Activated CD4-positive, alpha-beta T cell treated with anti-CD3 and anti-CD28 coated beads for 36 hours (primary cell): ENCODE measurements around the gene BTG4. TPM values are rescaled to one million over a fixed set of nuclear protein-coding genes. Genes with fewer than 3 reads are reported as not detected.
A peak's percentile ranks its signal among the peaks of the same experiment; 100 is the strongest.

Experiments
- ATAC-seq: fragments of 200-7000 bp; cut with Tn5 transposase; one replicate; pipeline ENCODE4 v1.10.0; 2021; ENCODE audit warnings: mild to moderate bottlenecking, moderate library complexity
- CTCF ChIA-PET: fragments of 350-600 bp; sonication (Branson Sonifier 250); formaldehyde crosslinking; loops from one replicate; lab custom pipeline; 2021; ENCODE audit warnings: antibody characterized with exemption; lab: Charles Lee
- POLR2A ChIA-PET: fragments of 350-600 bp; sonication (Branson Sonifier 250); formaldehyde crosslinking; loops from one replicate; lab custom pipeline; 2021; ENCODE audit warnings: antibody characterized with exemption, inconsistent platforms; lab: Charles Lee
- DNase-seq: peaks from one replicate; pipeline ENCODE4 v3.0.0-alpha.2; 2020
- H3K27ac Mint-ChIP-seq: one replicate; pipeline ENCODE4 v1.8.0; 2021; ENCODE audit warnings: mixed read lengths
- H3K27me3 Mint-ChIP-seq: one replicate; pipeline ENCODE4 v1.8.0; 2021; ENCODE audit warnings: mixed read lengths
- H3K36me3 Mint-ChIP-seq: one replicate; pipeline ENCODE4 v1.8.0; 2021; ENCODE audit warnings: low read depth, mixed read lengths
- H3K4me1 Mint-ChIP-seq: one replicate; pipeline ENCODE4 v1.8.0; 2021; ENCODE audit warnings: mixed read lengths
- H3K4me3 Mint-ChIP-seq: one replicate; pipeline ENCODE4 v1.8.0; 2021; ENCODE audit warnings: mild to moderate bottlenecking, moderate library complexity, mixed read lengths
- H3K9me3 Mint-ChIP-seq: one replicate; pipeline ENCODE4 v1.8.0; 2021; ENCODE audit warnings: low read depth, mixed read lengths
- intact Hi-C, 2 experiments: fragments of 100-400 bp; cut with DNase I in 1 of 2; cut with micrococcal nuclease in 1 of 2; formaldehyde crosslinking; loops; one replicate each; pipeline versions ENCODE4 v1.14.2 to v1.15.1; 2022 to 2024; cut with DNase I, micrococcal nuclease
- total RNA-seq, 2 experiments: library from RNA; stranded (reverse); gene quantifications; one replicate each; pipeline ENCODE4 v1.2.3, GENCODE V29; 2021

Gene BTG4
- total RNA-seq, 2 experiments from 2014 or later, result not detected

- intact Hi-C loops, result no loop called here
- peaks cover 39% of the 10 kb centered on the region for H3K27me3 Mint-ChIP-seq
- CTCF ChIA-PET, result no interaction called here
Observed at GRCh38 chr11:111535281-111535680, 23.1 kb upstream of the BTG4 start.

GRCh38 chr11:111532365-111532709, 20.2 kb upstream of the BTG4 start:
- POLR2A ChIA-PET, result interaction anchor here (1.0 to 1.6 kb wide), 2 partner anchors 9 to 19 kb away, joined by 4 read pairs; partner anchors contain the start of gene LAYN
- ATAC-seq (no peak), DNase-seq (no peak)
- peak overlapping the region; percentile 59 for H3K27ac Mint-ChIP-seq
- peaks cover 14% of the 10 kb centered on the region for H3K27me3 Mint-ChIP-seq
- H3K9me3 Mint-ChIP-seq, result no peaks in the 10 kb centered on the region
- CTCF ChIA-PET, result interaction anchor here (1.4 kb wide), 1 partner anchor 11 kb away, joined by 5 read pairs; no protein-coding TSS in a partner anchor
- no peaks in the 10 kb centered on the region for H3K36me3 Mint-ChIP-seq
- intact Hi-C loops, result loop anchor here (1.0 to 5.0 kb wide), 3 partner anchors 78 to 1185 kb away; partner anchors contain the start of gene POU2AF1 (in 1 of the 2)
- peaks cover 40% of the 10 kb centered on the region for H3K4me1 Mint-ChIP-seq
- H3K4me3 Mint-ChIP-seq, result no peak overlapping the region

More at GRCh38 chr11:111535281-111535680, 23.1 kb upstream of the BTG4 start:
- Mint-ChIP-seq H3K4me1 (peaks cover 28% of the 10 kb centered on the region), H3K27ac (no peak overlapping the region), H3K36me3 (no peaks in the 10 kb centered on the region), H3K9me3 (peaks cover 3% of the 10 kb centered on the region), H3K4me3 (no peak overlapping the region)
- POLR2A ChIA-PET, result no interaction called here
- no peak for DNase-seq
- ATAC-seq, result no peak

- H3K36me3 Mint-ChIP-seq, result no peaks in the 10 kb centered on the region
- H3K27me3 Mint-ChIP-seq, result peaks cover 9% of the 10 kb centered on the region
- POLR2A ChIA-PET, result interaction anchor here (0.9 to 1.6 kb wide), 3 partner anchors 9 to 19 kb away, joined by 4 to 5 read pairs (median 4); partner anchors contain the start of gene LAYN
- DNase-seq (peak; percentile 88), ATAC-seq (peak; percentile 96)
- peaks cover 43% of the 10 kb centered on the region for H3K4me1 Mint-ChIP-seq
- no peak overlapping the region for H3K4me3 Mint-ChIP-seq
- CTCF ChIA-PET, result interaction anchor here (0.5 to 0.6 kb wide), 2 partner anchors 174 to 338 kb away, joined by 3 to 4 read pairs; no protein-coding TSS in a partner anchor
- peak overlapping the region; percentile 59 for H3K27ac Mint-ChIP-seq
- intact Hi-C loops, result loop anchor here (1.0 to 5.0 kb wide), 5 partner anchors 17 to 1185 kb away; partner anchors contain the start of genes POU2AF1 (in 2 of the 2) and HOATZ (in 1 of the 2)
- no peaks in the 10 kb centered on the region for H3K9me3 Mint-ChIP-seq
Observed at GRCh38 chr11:111531687-111532364, 19.6 kb upstream of the BTG4 start.

GRCh38 chr11:111531136-111531535, 18.9 kb upstream of the BTG4 start:
- peak overlapping the region; percentile 29 for H3K27ac Mint-ChIP-seq

GRCh38 chr11:111530091-111530490, 17.9 kb upstream of the BTG4 start:
- DNase-seq (no peak), ATAC-seq (no peak)
- POLR2A ChIA-PET, result no interaction called here
- no peak overlapping the region for H3K27ac Mint-ChIP-seq
- H3K4me3 Mint-ChIP-seq, result no peak overlapping the region
- intact Hi-C loops, result loop anchor here (2.0 to 5.0 kb wide), 4 partner anchors 15 to 1183 kb away; partner anchors contain the start of genes POU2AF1 (in 2 of the 2) and HOATZ (in 1 of the 2)
- peaks cover 58% of the 10 kb centered on the region for H3K4me1 Mint-ChIP-seq
- CTCF ChIA-PET, result interaction anchor here (0.8 kb wide), 1 partner anchor 16 kb away, joined by 5 read pairs; the partner anchor contains the start of gene HOATZ
- peaks cover 8% of the 10 kb centered on the region for H3K27me3 Mint-ChIP-seq
- no peaks in the 10 kb centered on the region for H3K9me3 Mint-ChIP-seq
- H3K36me3 Mint-ChIP-seq, result no peaks in the 10 kb centered on the region

More at GRCh38 chr11:111531136-111531535, 18.9 kb upstream of the BTG4 start:
- H3K4me3 Mint-ChIP-seq, result no peak overlapping the region
- ATAC-seq (peak; percentile 44), DNase-seq (no peak)
- H3K36me3 Mint-ChIP-seq, result no peaks in the 10 kb centered on the region
- ChIA-PET CTCF (interaction anchor here (0.5 kb wide), 1 partner anchor 339 kb away, joined by 3 read pairs; no protein-coding TSS in a partner anchor), POLR2A (interaction anchor here (0.9 to 1.6 kb wide), 3 partner anchors 8 to 18 kb away, joined by 4 to 5 read pairs (median 4); partner anchors contain the start of gene LAYN)
- no peaks in the 10 kb centered on the region for H3K9me3 Mint-ChIP-seq
- peaks cover 8% of the 10 kb centered on the region for H3K27me3 Mint-ChIP-seq
- intact Hi-C loops, result loop anchor here (2.0 to 5.0 kb wide), 4 partner anchors 16 to 1184 kb away; partner anchors contain the start of genes POU2AF1 (in 2 of the 2) and HOATZ (in 1 of the 2)
- H3K4me1 Mint-ChIP-seq, result peaks cover 49% of the 10 kb centered on the region

GRCh38 chr11:111528557-111528956, 16.4 kb upstream of the BTG4 start:
- peaks cover 65% of the 10 kb centered on the region for H3K4me1 Mint-ChIP-seq
- peak; percentile 42 for ATAC-seq
- CTCF ChIA-PET, result interaction anchor here (0.7 to 1.1 kb wide), 3 partner anchors 16 to 69 kb away, joined by 3 to 4 read pairs (median 4); partner anchors contain the start of gene BTG4
- H3K4me3 Mint-ChIP-seq, result no peak overlapping the region
- H3K27me3 Mint-ChIP-seq, result peaks cover 3% of the 10 kb centered on the region
- peak; percentile 48 for DNase-seq
- H3K27ac Mint-ChIP-seq, result peak overlapping the region; percentile 77
- no peaks in the 10 kb centered on the region for H3K9me3 Mint-ChIP-seq
- intact Hi-C loops, result loop anchor here in 1 of 2 experiments (1.0 to 10.0 kb wide), 3 partner anchors 11 to 1094 kb away; partner anchors contain the start of gene DIXDC1
- POLR2A ChIA-PET, result no interaction called here
- H3K36me3 Mint-ChIP-seq, result no peaks in the 10 kb centered on the region

- ATAC-seq (no peak), DNase-seq (no peak)
- POLR2A ChIA-PET, result no interaction called here
- peaks cover 3% of the 10 kb centered on the region for H3K27me3 Mint-ChIP-seq
- peaks cover 66% of the 10 kb centered on the region for H3K4me1 Mint-ChIP-seq
- no peak overlapping the region for H3K4me3 Mint-ChIP-seq
- intact Hi-C loops, result loop anchor here in 1 of 2 experiments (2.0 to 10.0 kb wide), 3 partner anchors 76 to 1092 kb away; partner anchors contain the start of genes DIXDC1 and SIK2
- CTCF ChIA-PET, result interaction anchor here (0.6 kb wide), 1 partner anchor 115 kb away, joined by 3 read pairs; no protein-coding TSS in a partner anchor
- H3K9me3 Mint-ChIP-seq, result no peaks in the 10 kb centered on the region
- H3K27ac Mint-ChIP-seq, result no peak overlapping the region
- no peaks in the 10 kb centered on the region for H3K36me3 Mint-ChIP-seq
Observed at GRCh38 chr11:111527279-111527678, 15.1 kb upstream of the BTG4 start.

- POLR2A ChIA-PET, result no interaction called here
- peaks cover 65% of the 10 kb centered on the region for H3K4me1 Mint-ChIP-seq
- DNase-seq (peak; percentile 65), ATAC-seq (peak; percentile 66)
- peaks cover 3% of the 10 kb centered on the region for H3K27me3 Mint-ChIP-seq
- H3K27ac Mint-ChIP-seq, result peak overlapping the region; percentile 67
- intact Hi-C loops, result loop anchor here in 1 of 2 experiments (2.0 to 10.0 kb wide), 3 partner anchors 76 to 1092 kb away; partner anchors contain the start of genes DIXDC1 and SIK2
- CTCF ChIA-PET, result interaction anchor here (0.6 kb wide), 1 partner anchor 115 kb away, joined by 3 read pairs; no protein-coding TSS in a partner anchor
- H3K9me3 Mint-ChIP-seq, result no peaks in the 10 kb centered on the region
- no peaks in the 10 kb centered on the region for H3K36me3 Mint-ChIP-seq
- H3K4me3 Mint-ChIP-seq, result no peak overlapping the region
Observed at GRCh38 chr11:111526501-111526900, 14.3 kb upstream of the BTG4 start.

- peaks cover 3% of the 10 kb centered on the region for H3K27me3 Mint-ChIP-seq
- H3K27ac Mint-ChIP-seq, result no peak overlapping the region
- peaks cover 71% of the 10 kb centered on the region for H3K4me1 Mint-ChIP-seq
- ATAC-seq, result no peak
- no peak for DNase-seq
- intact Hi-C loops, result loop anchor here in 1 of 2 experiments (5.0 to 10.0 kb wide), 2 partner anchors 412 to 1091 kb away; partner anchors contain the start of gene DIXDC1
- ChIA-PET CTCF (no interaction called here), POLR2A (no interaction called here)
- no peaks in the 10 kb centered on the region for H3K9me3 Mint-ChIP-seq
- H3K36me3 Mint-ChIP-seq, result no peaks in the 10 kb centered on the region
- H3K4me3 Mint-ChIP-seq, result no peak overlapping the region
Observed at GRCh38 chr11:111525456-111525855, 13.3 kb upstream of the BTG4 start.

- H3K9me3 Mint-ChIP-seq, result no peaks in the 10 kb centered on the region
- H3K4me1 Mint-ChIP-seq, result peaks cover 63% of the 10 kb centered on the region
- intact Hi-C loops, result loop anchor here in 1 of 2 experiments (5.0 to 10.0 kb wide), 2 partner anchors 692 to 1089 kb away; no protein-coding TSS in a partner anchor
- peaks cover 5% of the 10 kb centered on the region for H3K27me3 Mint-ChIP-seq
- no peak for ATAC-seq
- H3K4me3 Mint-ChIP-seq, result no peak overlapping the region
- no peak for DNase-seq
- no peak overlapping the region for H3K27ac Mint-ChIP-seq
- POLR2A ChIA-PET, result no interaction called here
- CTCF ChIA-PET, result interaction anchor here (1.0 kb wide), 1 partner anchor 11 kb away, joined by 4 read pairs; no protein-coding TSS in a partner anchor
- H3K36me3 Mint-ChIP-seq, result no peaks in the 10 kb centered on the region
Observed at GRCh38 chr11:111524056-111524455, 11.9 kb upstream of the BTG4 start.
